Esophagus squamous epithelium (tissue), 4 donors: ENCODE data around the gene RFX2.

Experiments used
- CTCF ChIP-seq, 6 experiments: fragments of 450-650 bp in 4 of 6; fragments of 200-600 bp in 2 of 6; sonication (generic) in 2 of 6; IDR thresholded peaks; one replicate each; pipeline ENCODE4 v1.5.1; 2016 to 2019; ENCODE audit warnings: antibody characterized with exemption in 6 of 6, mild to moderate bottlenecking in 4 of 6, moderate library complexity in 4 of 6
- POLR2A ChIP-seq, 4 donors: fragments of 450-650 bp; IDR thresholded peaks; one replicate each; pipeline ENCODE4 v1.6.1; 2017; ENCODE audit warnings: antibody characterized with exemption in 4 of 4, mild to moderate bottlenecking in 4 of 4, moderate library complexity in 3 of 4

- TF ChIP-seq CTCF (IDR thresholded peaks at IDR 0.05) (no peak), POLR2A (IDR thresholded peaks at IDR 0.05) (peak in 1 of 4 donors; percentile 16)
Measured at GRCh38 chr19:5961969-5962945, 148.0 kb downstream of the RFX2 start.
